ENCODE results near the gene EIF2D. TPM values are rescaled to one million over a fixed set of nuclear protein-coding genes. Genes with fewer than 3 reads are reported as not detected.

Gene EIF2D
- 51.4 and 59.6 TPM in 2 replicates for total RNA-seq

GRCh38 chr1:206612129-206612876, at the start of gene EIF2D:
Gene EIF2D, minus strand, starts transcription at chr1:206612465. Its CDS starts 123 bp downstream, at chr1:206612342.

GRCh38 chr1:206635080-206635977, 23.1 kb upstream of the EIF2D start, which contains the start of gene DYRK3:
Gene DYRK3, plus strand, starts transcription at chr1:206635536. Its CDS starts 168 bp downstream, at chr1:206635704.

Other genes starting within 250 kb of the EIF2D start
- 11.8 and 16.4 TPM in 2 replicates for gene IKBKE, start 142.0 kb downstream of the EIF2D start, total RNA-seq
- 1.8 and 2.7 TPM in 2 replicates for gene RASSF5, start 104.9 kb downstream of the EIF2D start, total RNA-seq
- gene DYRK3, start 23.1 kb upstream of the EIF2D start, total RNA-seq = 26.5 and 30.5 TPM in 2 replicates
- 26.8 and 29.8 TPM in 2 replicates for gene MAPKAPK2, start 72.4 kb upstream of the EIF2D start, total RNA-seq
- gene IL19, start 158.3 kb upstream of the EIF2D start, total RNA-seq = not detected in 2 replicates
- gene IL10, start 160.0 kb upstream of the EIF2D start, total RNA-seq = not detected in 2 replicates

All from subcutaneous preadipocyte (primary cell).